ENCODE measurements around the gene ROR1. TPM values are rescaled to one million over a fixed set of nuclear protein-coding genes. Genes with fewer than 3 reads are reported as not detected.

Gene ROR1
- total and polyA plus RNA-seq, 10 of the 15 experiments (the other 5 are each of a cell fraction or from before 2014, with no cell fraction given) = 0.02 to 0.08 (median 0.05) TPM; not detected in 6

DNA sequence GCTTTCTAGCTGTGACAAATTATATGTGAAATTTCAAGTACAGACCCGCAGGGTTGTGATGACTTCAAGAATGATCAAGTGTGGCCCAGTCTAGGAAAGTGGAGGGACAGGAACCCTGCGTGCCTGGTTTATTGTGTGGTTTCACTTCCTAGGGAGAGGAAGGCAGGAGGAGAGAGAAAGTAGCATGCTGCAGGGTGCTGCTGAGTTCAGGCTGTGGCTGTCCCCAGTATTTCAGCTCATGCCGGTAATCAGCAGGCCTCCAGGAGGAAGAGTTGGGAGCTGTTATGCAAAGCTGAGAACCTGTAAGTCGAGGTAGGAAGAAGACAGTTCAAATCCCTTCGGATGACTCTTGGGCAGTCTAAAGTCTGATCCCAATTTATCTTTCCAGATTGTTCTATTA, 140.4 kb downstream of the ROR1 start:
- POLR2A ChIA-PET = no interaction called here
- H3K4me1 ChIP-seq (ENCODE audit: control insufficient read depth, insufficient read depth, low read length) = no peaks in the 10 kb centered on the region
- 26% methylated on average over 5 of the region's 5 CpGs for WGBS (ENCODE audit: insufficient coverage, insufficient replicate concordance, low lambda C conversion rate, missing lambda C conversion rate)
- no peaks in the 10 kb centered on the region for H3K9me3 ChIP-seq (replicated peaks; ENCODE audit: control insufficient read depth, insufficient read depth, low read length)
- no peaks in the 10 kb centered on the region for H4K20me1 ChIP-seq (ENCODE audit: control insufficient read depth, insufficient read depth)
- H3K4me3 ChIP-seq = no peak overlapping the region
- H3K27me3 ChIP-seq (replicated peaks in 1 of 2; ENCODE audit: control insufficient read depth in 2 of 2, insufficient read depth in 2 of 2, low read length in 1 of 2) = peaks cover 0 to 2% of the 10 kb centered on the region in 2 experiments; a peak in 1 of 4 replicates
- FAIRE-seq (no peak), DNase-seq (ENCODE audit: low read depth, low spot score) (no peak), ATAC-seq (no peak)
- BruUV-seq (replicated peaks) = no TSS peak
- no peak overlapping the region for H3K9ac ChIP-seq (ENCODE audit: control insufficient read depth, insufficient read depth, low read length)
- RAD21 ChIA-PET (ENCODE audit: unreplicated experiment) = interaction anchor here (0.6 to 3.8 kb wide), 6 partner anchors 11 to 330 kb away, joined by 3 to 35 read pairs (median 4); no protein-coding TSS in a partner anchor
- H3K79me2 ChIP-seq (ENCODE audit: control insufficient read depth, insufficient read depth, low read length) = no peaks in the 10 kb centered on the region
- SMC1A ChIA-PET (ENCODE audit: uncharacterized antibody, unreplicated experiment) = interaction anchor here (0.6 to 2.9 kb wide), 12 partner anchors 9 to 331 kb away, joined by 3 to 24 read pairs (median 4); no protein-coding TSS in a partner anchor
- no peak overlapping the region for H3K4me2 ChIP-seq (ENCODE audit: control insufficient read depth, insufficient read depth)
- intact Hi-C loops (cut with micrococcal nuclease; ENCODE audit: unreplicated experiment) (no loop called here), in situ Hi-C loops (cut with MboI) (loop anchor here (10.0 kb wide), 1 partner anchor 299 kb away; no protein-coding TSS in a partner anchor)
- H2AFZ ChIP-seq (ENCODE audit: control insufficient read depth, low read depth, low read length) = no peak overlapping the region
- no peak overlapping the region for H3K27ac ChIP-seq (ENCODE audit: control insufficient read depth, insufficient read depth)
- no peak for TF ChIP-seq SUZ12 (IDR thresholded peaks at IDR 0.05; ENCODE audit: unreplicated experiment)
- no peak for TF ChIP-seq CREB1 (IDR thresholded peaks at IDR 0.05; ENCODE audit: low read depth)
- TF ChIP-seq SREBF1 (IDR thresholded peaks at IDR 0.05; ENCODE audit: low read length) = no peak
- no peak for TF ChIP-seq RBBP5 (conservative IDR thresholded peaks at IDR 0.05)
- TF ChIP-seq, protein P1, sequence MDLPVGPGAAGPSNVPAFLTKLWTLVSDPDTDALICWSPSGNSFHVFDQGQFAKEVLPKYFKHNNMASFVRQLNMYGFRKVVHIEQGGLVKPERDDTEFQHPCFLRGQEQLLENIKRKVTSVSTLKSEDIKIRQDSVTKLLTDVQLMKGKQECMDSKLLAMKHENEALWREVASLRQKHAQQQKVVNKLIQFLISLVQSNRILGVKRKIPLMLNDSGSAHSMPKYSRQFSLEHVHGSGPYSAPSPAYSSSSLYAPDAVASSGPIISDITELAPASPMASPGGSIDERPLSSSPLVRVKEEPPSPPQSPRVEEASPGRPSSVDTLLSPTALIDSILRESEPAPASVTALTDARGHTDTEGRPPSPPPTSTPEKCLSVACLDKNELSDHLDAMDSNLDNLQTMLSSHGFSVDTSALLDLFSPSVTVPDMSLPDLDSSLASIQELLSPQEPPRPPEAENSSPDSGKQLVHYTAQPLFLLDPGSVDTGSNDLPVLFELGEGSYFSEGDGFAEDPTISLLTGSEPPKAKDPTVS (IDR thresholded peaks at IDR 0.05; ENCODE audit: low read depth, low read length) = no peak
- no peak for TF ChIP-seq RUNX3 (IDR thresholded peaks at IDR 0.05; ENCODE audit: low read length)
- TF ChIP-seq, protein P2, sequence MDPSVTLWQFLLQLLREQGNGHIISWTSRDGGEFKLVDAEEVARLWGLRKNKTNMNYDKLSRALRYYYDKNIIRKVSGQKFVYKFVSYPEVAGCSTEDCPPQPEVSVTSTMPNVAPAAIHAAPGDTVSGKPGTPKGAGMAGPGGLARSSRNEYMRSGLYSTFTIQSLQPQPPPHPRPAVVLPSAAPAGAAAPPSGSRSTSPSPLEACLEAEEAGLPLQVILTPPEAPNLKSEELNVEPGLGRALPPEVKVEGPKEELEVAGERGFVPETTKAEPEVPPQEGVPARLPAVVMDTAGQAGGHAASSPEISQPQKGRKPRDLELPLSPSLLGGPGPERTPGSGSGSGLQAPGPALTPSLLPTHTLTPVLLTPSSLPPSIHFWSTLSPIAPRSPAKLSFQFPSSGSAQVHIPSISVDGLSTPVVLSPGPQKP (IDR thresholded peaks at IDR 0.05; ENCODE audit: low read depth, low read length) = no peak
- TF ChIP-seq, protein P3, sequence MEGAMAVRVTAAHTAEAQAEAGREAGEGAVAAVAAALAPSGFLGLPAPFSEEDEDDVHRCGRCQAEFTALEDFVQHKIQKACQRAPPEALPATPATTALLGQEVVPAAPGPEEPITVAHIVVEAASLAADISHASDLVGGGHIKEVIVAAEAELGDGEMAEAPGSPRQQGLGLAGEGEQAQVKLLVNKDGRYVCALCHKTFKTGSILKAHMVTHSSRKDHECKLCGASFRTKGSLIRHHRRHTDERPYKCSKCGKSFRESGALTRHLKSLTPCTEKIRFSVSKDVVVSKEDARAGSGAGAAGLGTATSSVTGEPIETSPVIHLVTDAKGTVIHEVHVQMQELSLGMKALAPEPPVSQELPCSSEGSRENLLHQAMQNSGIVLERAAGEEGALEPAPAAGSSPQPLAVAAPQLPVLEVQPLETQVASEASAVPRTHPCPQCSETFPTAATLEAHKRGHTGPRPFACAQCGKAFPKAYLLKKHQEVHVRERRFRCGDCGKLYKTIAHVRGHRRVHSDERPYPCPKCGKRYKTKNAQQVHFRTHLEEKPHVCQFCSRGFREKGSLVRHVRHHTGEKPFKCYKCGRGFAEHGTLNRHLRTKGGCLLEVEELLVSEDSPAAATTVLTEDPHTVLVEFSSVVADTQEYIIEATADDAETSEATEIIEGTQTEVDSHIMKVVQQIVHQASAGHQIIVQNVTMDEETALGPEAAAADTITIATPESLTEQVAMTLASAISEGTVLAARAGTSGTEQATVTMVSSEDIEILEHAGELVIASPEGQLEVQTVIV (IDR thresholded peaks at IDR 0.05; ENCODE audit: borderline replicate concordance, partially characterized antibody) = no peak
- no peak for TF ChIP-seq TAF1 (IDR thresholded peaks at IDR 0.05; ENCODE audit: borderline replicate concordance, low read depth, low read length)
- TF ChIP-seq MEF2B (IDR thresholded peaks at IDR 0.05; ENCODE audit: partially characterized antibody, poor library complexity, severe bottlenecking) = no peak
- TF ChIP-seq SUPT20H (IDR thresholded peaks at IDR 0.05; ENCODE audit: borderline replicate concordance, control insufficient read depth, low read depth, low read length) = no peak
- TF ChIP-seq IKZF1 (conservative IDR thresholded peaks at IDR 0.05) = no peak
- no peak for TF ChIP-seq SIN3A (IDR thresholded peaks at IDR 0.05; ENCODE audit: low read depth, low read length)
- no peak for TF ChIP-seq RFX5 (IDR thresholded peaks at IDR 0.05; ENCODE audit: low read depth, low read length)
- TF ChIP-seq, protein P4, sequence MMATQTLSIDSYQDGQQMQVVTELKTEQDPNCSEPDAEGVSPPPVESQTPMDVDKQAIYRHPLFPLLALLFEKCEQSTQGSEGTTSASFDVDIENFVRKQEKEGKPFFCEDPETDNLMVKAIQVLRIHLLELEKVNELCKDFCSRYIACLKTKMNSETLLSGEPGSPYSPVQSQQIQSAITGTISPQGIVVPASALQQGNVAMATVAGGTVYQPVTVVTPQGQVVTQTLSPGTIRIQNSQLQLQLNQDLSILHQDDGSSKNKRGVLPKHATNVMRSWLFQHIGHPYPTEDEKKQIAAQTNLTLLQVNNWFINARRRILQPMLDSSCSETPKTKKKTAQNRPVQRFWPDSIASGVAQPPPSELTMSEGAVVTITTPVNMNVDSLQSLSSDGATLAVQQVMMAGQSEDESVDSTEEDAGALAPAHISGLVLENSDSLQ (IDR thresholded peaks at IDR 0.05) = no peak
- CTCF ChIA-PET = interaction anchor here (0.9 to 3.0 kb wide), 11 partner anchors 9 to 223 kb away, joined by 3 to 45 read pairs (median 3); no protein-coding TSS in a partner anchor
- no peaks in the 10 kb centered on the region for H3K36me3 ChIP-seq (ENCODE audit: control insufficient read depth in 2 of 2, insufficient read depth in 2 of 2, low read length in 1 of 2)
